SK-N-SH (cell line): Measurements from ENCODE around the gene TADA2B. TPM values are rescaled to one million over a fixed set of nuclear protein-coding genes. Genes with fewer than 3 reads are reported as not detected.

ENCODE experiments used
- CTCF ChIA-PET: fragments of 300-600, 350-600 bp; formaldehyde crosslinking; extraction: SDS; loops from one replicate; lab custom pipeline; 2021; lab: Yijun Ruan, JAX
- POLR2A ChIA-PET: fragments of 350-600 bp; sonication (Branson Sonifier 250); formaldehyde crosslinking; extraction: SDS; loops from one replicate; lab custom pipeline; 2020; ENCODE audit warnings: antibody characterized with exemption, inconsistent platforms; lab: Yijun Ruan, JAX
- DNase-seq: peaks from one replicate; pipeline ENCODE4 v3.0.0; 2012
- H2AFZ ChIP-seq: fragments of 200-600 bp; sonication (generic); 2 replicates; pipeline ENCODE4 v1.8.1; 2016; ENCODE audit warnings: antibody characterized with exemption, mild to moderate bottlenecking, low read depth
- H3F3A ChIP-seq: fragments of 200-600 bp; sonication (generic); replicated peaks from 2 replicates; pipeline ENCODE3; 2016; ENCODE audit warnings: antibody characterized with exemption, mild to moderate bottlenecking; ENCODE audit not compliant: insufficient read depth
- H3K27ac ChIP-seq, 2 experiments: fragments of 200-500 bp in 1 of 2; fragments of 200-600 bp in 1 of 2; sonication (Bioruptor generic) in 1 of 2; sonication (generic), shearing (Covaris generic) in 1 of 2; 2 replicates each; pipeline versions ENCODE4 v1.5.1 to v1.6.1; 2014 to 2016; ENCODE audit warnings: low read depth in 2 of 2, inconsistent platforms in 1 of 2, low read length in 1 of 2, mild to moderate bottlenecking in 1 of 2, mixed read lengths in 1 of 2
- H3K27me3 ChIP-seq: fragments of 200-600 bp; sonication (generic), shearing (Covaris generic); 2 replicates; pipeline ENCODE4 v1.6.1; 2016; ENCODE audit warnings: mixed run types; ENCODE audit not compliant: insufficient read depth
- H3K36me3 ChIP-seq, 2 experiments: fragments of 200-500 bp in 1 of 2; fragments of 200-600 bp in 1 of 2; sonication (Bioruptor generic) in 1 of 2; sonication (generic) in 1 of 2; replicated peaks in 1 of 2; 2 replicates each; pipeline versions ENCODE3 to v1.5.1; 2014 to 2016; ENCODE audit warnings: low read length in 1 of 2, mild to moderate bottlenecking in 1 of 2; ENCODE audit not compliant: insufficient read depth in 2 of 2, control insufficient read depth in 1 of 2
- H3K4me1 ChIP-seq, 2 experiments: fragments of 200-500 bp in 1 of 2; fragments of 200-600 bp in 1 of 2; sonication (Bioruptor generic) in 1 of 2; sonication (generic), shearing (Covaris generic) in 1 of 2; 2 replicates each; pipeline versions ENCODE4 v1.5.1 to v1.6.1; 2014 to 2016; ENCODE audit warnings: low read depth in 1 of 2, low read length in 1 of 2, mixed run types in 1 of 2; ENCODE audit not compliant: insufficient read depth in 2 of 2, control insufficient read depth in 1 of 2
- H3K4me2 ChIP-seq: fragments of 200-600 bp; sonication (generic), shearing (Covaris generic); 2 replicates; pipeline ENCODE4 v1.6.1; 2017; ENCODE audit warnings: mixed run types
- H3K4me3 ChIP-seq, 2 experiments: fragments of 200-500 bp in 1 of 2; fragments of 200-600 bp in 1 of 2; sonication (Bioruptor generic) in 1 of 2; sonication (generic), shearing (Covaris generic) in 1 of 2; 2 replicates each; pipeline versions ENCODE4 v1.5.1 to v1.8.1; 2014 to 2016; ENCODE audit warnings: low read depth in 2 of 2, inconsistent platforms in 1 of 2, low read length in 1 of 2, mild to moderate bottlenecking in 1 of 2, mixed read lengths in 1 of 2, moderate library complexity in 1 of 2
- H3K79me2 ChIP-seq: fragments of 200-600 bp; sonication (generic); 2 replicates; pipeline ENCODE4 v1.8.1; 2017; ENCODE audit warnings: mild to moderate bottlenecking; ENCODE audit not compliant: insufficient read depth
- H3K9ac ChIP-seq: fragments of 200-600 bp; sonication (generic); 2 replicates; pipeline ENCODE4 v1.6.1; 2017; ENCODE audit warnings: mixed run types
- H3K9me2 ChIP-seq: fragments of 200-600 bp; sonication (generic); 2 replicates; pipeline ENCODE4 v1.6.1; 2017; ENCODE audit warnings: mixed run types
- H3K9me3 ChIP-seq: fragments of 200-600 bp; sonication (generic); 2 replicates; pipeline ENCODE4 v1.6.1; 2017; ENCODE audit warnings: mixed run types, mild to moderate bottlenecking, moderate library complexity
- H4K20me1 ChIP-seq: fragments of 200-600 bp; sonication (generic); 2 replicates; pipeline ENCODE4 v1.6.1; 2017; ENCODE audit warnings: mild to moderate bottlenecking, mixed run types; ENCODE audit not compliant: insufficient read depth
- CHD2 ChIP-seq: fragments of 150-350 bp; IDR thresholded peaks from 2 replicates; pipeline ENCODE4 v1.6.1; 2018; ENCODE audit warnings: low read length; ENCODE audit not compliant: partially characterized antibody
- CTCF ChIP-seq: fragments of 200-600 bp; sonication (generic); IDR thresholded peaks from 2 replicates; pipeline ENCODE4 v1.6.1; 2017; ENCODE audit warnings: antibody characterized with exemption, mild to moderate bottlenecking, moderate library complexity
- EP300 ChIP-seq, 2 experiments: IDR thresholded peaks; 2 replicates each; pipeline versions ENCODE4 v1.4.0 to v1.6.1; 2012; ENCODE audit warnings: borderline replicate concordance in 1 of 2, low read depth in 1 of 2, low read length in 1 of 2
- EZH2phosphoT487 ChIP-seq: fragments of 200-600 bp; sonication (generic); IDR thresholded peaks from 2 replicates; pipeline ENCODE4 v1.6.1; 2017; ENCODE audit warnings: low read depth, mixed run types, mild to moderate bottlenecking, antibody characterized with exemption, moderate library complexity, borderline replicate concordance
- FOSL2 ChIP-seq: IDR thresholded peaks from 2 replicates; pipeline ENCODE4 v1.4.0; 2012; ENCODE audit warnings: low read depth, mild to moderate bottlenecking, moderate library complexity, borderline replicate concordance
- FOXM1 ChIP-seq: IDR thresholded peaks from 2 replicates; pipeline ENCODE4 v1.4.0; 2012; ENCODE audit warnings: low read depth, mild to moderate bottlenecking
- IRF3 ChIP-seq: fragments of 150-350 bp; IDR thresholded peaks from 2 replicates; pipeline ENCODE4 v1.6.1; 2016; ENCODE audit warnings: mild to moderate bottlenecking, low read depth, low read length
- JUND ChIP-seq: IDR thresholded peaks from 2 replicates; pipeline ENCODE4 v1.4.0; 2012
- MEF2A ChIP-seq: IDR thresholded peaks from 2 replicates; pipeline ENCODE4 v1.4.0; 2012; ENCODE audit warnings: low read depth, borderline replicate concordance
- MXI1 ChIP-seq: IDR thresholded peaks from 2 replicates; pipeline ENCODE4 v1.6.1; 2012; ENCODE audit warnings: mild to moderate bottlenecking, low read depth, low read length, improper control_type of control experiment
- PBX3 ChIP-seq: IDR thresholded peaks from 2 replicates; pipeline ENCODE4; 2012
- RAD21 ChIP-seq: IDR thresholded peaks from 2 replicates; pipeline ENCODE4 v1.6.1; 2012; ENCODE audit warnings: mild to moderate bottlenecking, low read length
- RCOR1 ChIP-seq: fragments of 150-350 bp; IDR thresholded peaks from 2 replicates; pipeline ENCODE4 v1.6.1; 2017; ENCODE audit warnings: antibody characterized with exemption, low read length
- RFX5 ChIP-seq: IDR thresholded peaks from 2 replicates; pipeline ENCODE4 v1.6.1; 2012; ENCODE audit warnings: mild to moderate bottlenecking, improper control_type of control experiment, low read length
- RXRA ChIP-seq: IDR thresholded peaks from 2 replicates; pipeline ENCODE4 v1.4.0; 2012; ENCODE audit warnings: low read depth, mild to moderate bottlenecking, borderline replicate concordance
- SIN3A ChIP-seq: IDR thresholded peaks from 2 replicates; pipeline ENCODE4 v1.6.1; 2012; ENCODE audit warnings: low read depth, mild to moderate bottlenecking, low read length, moderate library complexity, borderline replicate concordance
- TCF12 ChIP-seq: IDR thresholded peaks from 2 replicates; pipeline ENCODE4 v1.4.0; 2012
- TEAD4 ChIP-seq: IDR thresholded peaks from 2 replicates; pipeline ENCODE4 v1.4.0; 2012; ENCODE audit warnings: mild to moderate bottlenecking, borderline replicate concordance; ENCODE audit not compliant: insufficient read depth
- USF2 ChIP-seq: fragments of 150-350 bp; IDR thresholded peaks from 2 replicates; pipeline ENCODE4 v1.6.1; 2017; ENCODE audit warnings: antibody characterized with exemption, low read length, low read depth, borderline replicate concordance
- WGBS: methylation state at CpG from one replicate; pipeline ENCODE4 v1.1.6; 2017; ENCODE audit warnings: low lambda C conversion rate; 5-methylcytosine and 5-hydroxymethylcytosine counted together
- polyA plus RNA-seq, 3 experiments: library from polyadenylated mRNA; depleted of rRNA; stranded (reverse); fragments of >200 nt; gene quantifications; 2 replicates each; pipeline ENCODE4 v1.2.3, GENCODE V29; 2012

TADA2B gene
- polyA plus RNA-seq, 1 of the 3 experiments (the other 2 are of a cell fraction) = 8.0 TPM

- CTCF ChIA-PET = no interaction called here
These were observed 46.7 kb upstream of the TADA2B start for GRCh38 chr4:6996481-6996880.

More at GRCh38 chr4:6996481-6996880, 46.7 kb upstream of the TADA2B start:
- TF ChIP-seq RCOR1 = no peak
- no peak for TF ChIP-seq RAD21
- no peak for TF ChIP-seq CHD2
- no peak for TF ChIP-seq CTCF
- TF ChIP-seq TEAD4 = no peak
- no peak for TF ChIP-seq RFX5
- TF ChIP-seq FOXM1 = no peak
- no peak for TF ChIP-seq USF2
- no peak for TF ChIP-seq MXI1
- TF ChIP-seq EP300 (IDR thresholded peaks at IDR 0.05; ENCODE audit: borderline replicate concordance in 1 of 2, low read depth in 1 of 2, low read length in 1 of 2) = no peak
- no peak for TF ChIP-seq PBX3
- no peak for TF ChIP-seq IRF3
- TF ChIP-seq TCF12 = no peak
- TF ChIP-seq MEF2A = no peak
- no peak for TF ChIP-seq EZH2phosphoT487
- TF ChIP-seq SIN3A = no peak
- no peak for TF ChIP-seq JUND
- no peak for TF ChIP-seq FOSL2
- TF ChIP-seq RXRA = no peak
- no peak overlapping the region for H3K4me3 ChIP-seq
- no peak overlapping the region for H3K4me2 ChIP-seq
- no peak overlapping the region for H2AFZ ChIP-seq
- no peak overlapping the region for H3K9ac ChIP-seq
- H3K79me2 ChIP-seq = peaks cover 21% of the 10 kb centered on the region
- DNase-seq = no peak
- POLR2A ChIA-PET = no interaction called here
- no peak overlapping the region for H3K27ac ChIP-seq
- no peaks in the 10 kb centered on the region for H3K9me3 ChIP-seq
- peaks cover 1 to 21% of the 10 kb centered on the region in 2 experiments; a peak in 3 of 4 replicates for H3K4me1 ChIP-seq
- peaks cover 13 to 45% of the 10 kb centered on the region in 2 experiments for H3K36me3 ChIP-seq
- no peaks in the 10 kb centered on the region for H3K9me2 ChIP-seq
- peaks cover 14% of the 10 kb centered on the region for H4K20me1 ChIP-seq
- 97% methylated on average over 10 of the region's 12 CpGs for WGBS
- H3F3A ChIP-seq = peaks cover 4% of the 10 kb centered on the region
- H3K27me3 ChIP-seq = no peaks in the 10 kb centered on the region
